Measurements from ENCODE around the gene E2F8. TPM values are rescaled to one million over a fixed set of nuclear protein-coding genes. Genes with fewer than 3 reads are reported as not detected.

Gene E2F8
- polyA plus RNA-seq, 2 of the 4 experiments (the other 2 are of a cell fraction), result 5.7 to 7.4 TPM

DNA sequence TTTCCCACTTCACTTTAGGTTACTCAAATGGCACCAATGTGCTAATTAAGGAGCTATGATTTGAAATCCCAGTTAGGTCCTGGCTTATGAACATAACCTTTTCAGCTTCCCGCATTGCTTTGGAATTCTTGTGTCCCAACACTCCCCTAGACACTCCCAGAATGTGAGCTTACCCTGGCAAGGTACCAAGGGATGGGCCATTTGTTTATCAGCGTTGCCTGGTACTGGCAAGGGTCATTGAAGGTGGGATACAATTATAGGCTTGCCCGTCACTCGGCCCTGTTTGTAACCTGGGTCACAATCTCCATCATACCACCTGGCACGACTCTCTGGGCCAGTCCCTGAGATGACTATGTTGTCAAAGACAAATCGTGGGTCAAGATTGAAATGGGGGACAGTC, 44.3 kb downstream of the E2F8 start:
- peak in 1 of 2 experiments; percentile 48 for DNase-seq (ENCODE audit: low read depth in 1 of 2, low spot score in 1 of 2)
- no peak for FAIRE-seq
- no peaks in the 10 kb centered on the region for H3K9me3 ChIP-seq
- 39% methylated on average over 6 of the region's 6 CpGs for WGBS (ENCODE audit: missing lambda C conversion rate)
- no peak overlapping the region for H3K4me3 ChIP-seq
- TF ChIP-seq RNF2 (IDR thresholded peaks at IDR 0.05; ENCODE audit: borderline replicate concordance, low read depth) (no peak), RFX5 (IDR thresholded peaks at IDR 0.05) (no peak), RCOR1 (IDR thresholded peaks at IDR 0.05; ENCODE audit: low read depth, low read length) (no peak), EHF (CRISPR knock-in tag; IDR thresholded peaks at IDR 0.05) (no peak), USF2 (IDR thresholded peaks at IDR 0.05) (no peak), BHLHE40 (IDR thresholded peaks at IDR 0.05; ENCODE audit: low read depth, low read length) (no peak), ZC3H11A (IDR thresholded peaks at IDR 0.05) (no peak), CBX8 (IDR thresholded peaks at IDR 0.05) (no peak), HOXB5 (CRISPR knock-in tag; IDR thresholded peaks at IDR 0.05) (no peak), HOXB13 (CRISPR knock-in tag; IDR thresholded peaks at IDR 0.05; ENCODE audit: low read depth) (no peak), CBX2 (IDR thresholded peaks at IDR 0.05; ENCODE audit: borderline replicate concordance, low read depth) (no peak), JUN (IDR thresholded peaks at IDR 0.05) (no peak), ZFP36 (IDR thresholded peaks at IDR 0.05; ENCODE audit: borderline replicate concordance, partially characterized antibody) (no peak)
- TF ChIP-seq, protein P1, sequence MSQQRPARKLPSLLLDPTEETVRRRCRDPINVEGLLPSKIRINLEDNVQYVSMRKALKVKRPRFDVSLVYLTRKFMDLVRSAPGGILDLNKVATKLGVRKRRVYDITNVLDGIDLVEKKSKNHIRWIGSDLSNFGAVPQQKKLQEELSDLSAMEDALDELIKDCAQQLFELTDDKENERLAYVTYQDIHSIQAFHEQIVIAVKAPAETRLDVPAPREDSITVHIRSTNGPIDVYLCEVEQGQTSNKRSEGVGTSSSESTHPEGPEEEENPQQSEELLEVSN (IDR thresholded peaks at IDR 0.05; ENCODE audit: borderline replicate concordance, low read depth), result no peak
- TF ChIP-seq, protein P2, sequence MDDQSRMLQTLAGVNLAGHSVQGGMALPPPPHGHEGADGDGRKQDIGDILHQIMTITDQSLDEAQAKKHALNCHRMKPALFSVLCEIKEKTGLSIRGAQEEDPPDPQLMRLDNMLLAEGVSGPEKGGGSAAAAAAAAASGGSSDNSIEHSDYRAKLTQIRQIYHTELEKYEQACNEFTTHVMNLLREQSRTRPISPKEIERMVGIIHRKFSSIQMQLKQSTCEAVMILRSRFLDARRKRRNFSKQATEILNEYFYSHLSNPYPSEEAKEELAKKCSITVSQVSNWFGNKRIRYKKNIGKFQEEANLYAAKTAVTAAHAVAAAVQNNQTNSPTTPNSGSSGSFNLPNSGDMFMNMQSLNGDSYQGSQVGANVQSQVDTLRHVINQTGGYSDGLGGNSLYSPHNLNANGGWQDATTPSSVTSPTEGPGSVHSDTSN (IDR thresholded peaks at IDR 0.05), result no peak
- TF ChIP-seq, protein P3, sequence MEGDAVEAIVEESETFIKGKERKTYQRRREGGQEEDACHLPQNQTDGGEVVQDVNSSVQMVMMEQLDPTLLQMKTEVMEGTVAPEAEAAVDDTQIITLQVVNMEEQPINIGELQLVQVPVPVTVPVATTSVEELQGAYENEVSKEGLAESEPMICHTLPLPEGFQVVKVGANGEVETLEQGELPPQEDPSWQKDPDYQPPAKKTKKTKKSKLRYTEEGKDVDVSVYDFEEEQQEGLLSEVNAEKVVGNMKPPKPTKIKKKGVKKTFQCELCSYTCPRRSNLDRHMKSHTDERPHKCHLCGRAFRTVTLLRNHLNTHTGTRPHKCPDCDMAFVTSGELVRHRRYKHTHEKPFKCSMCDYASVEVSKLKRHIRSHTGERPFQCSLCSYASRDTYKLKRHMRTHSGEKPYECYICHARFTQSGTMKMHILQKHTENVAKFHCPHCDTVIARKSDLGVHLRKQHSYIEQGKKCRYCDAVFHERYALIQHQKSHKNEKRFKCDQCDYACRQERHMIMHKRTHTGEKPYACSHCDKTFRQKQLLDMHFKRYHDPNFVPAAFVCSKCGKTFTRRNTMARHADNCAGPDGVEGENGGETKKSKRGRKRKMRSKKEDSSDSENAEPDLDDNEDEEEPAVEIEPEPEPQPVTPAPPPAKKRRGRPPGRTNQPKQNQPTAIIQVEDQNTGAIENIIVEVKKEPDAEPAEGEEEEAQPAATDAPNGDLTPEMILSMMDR (IDR thresholded peaks at IDR 0.05), result no peak
- H3K4me1 ChIP-seq, result no peaks in the 10 kb centered on the region
- ChIA-PET POLR2A (no interaction called here), CTCF (no interaction called here)
- H3K27ac ChIP-seq, result no peak overlapping the region
- no peak overlapping the region for H3K4me2 ChIP-seq
- ATAC-seq, result no peak; a peak in 1 of 6 replicates

GRCh38 chr11:19194620-19195308, 46.0 kb downstream of the E2F8 start:
- ATAC-seq (no peak), FAIRE-seq (no peak), DNase-seq (ENCODE audit: low read depth in 1 of 2, low spot score in 1 of 2) (no peak)
- no peak overlapping the region for H3K27ac ChIP-seq
- 68% methylated on average over 4 of the region's 4 CpGs for WGBS (ENCODE audit: missing lambda C conversion rate)
- ChIA-PET POLR2A (no interaction called here), CTCF (no interaction called here)
- no peaks in the 10 kb centered on the region for H3K4me1 ChIP-seq
- TF ChIP-seq ELK1 (IDR thresholded peaks at IDR 0.05; ENCODE audit: low read depth, low read length), result no peak
- TF ChIP-seq RARB (CRISPR knock-in tag; IDR thresholded peaks at IDR 0.05), result no peak
- no peak for TF ChIP-seq MAZ (IDR thresholded peaks at IDR 0.05; ENCODE audit: borderline replicate concordance, low read depth, low read length)
- no peak for TF ChIP-seq NFE2L2 (conservative IDR thresholded peaks at IDR 0.05; ENCODE audit: low read length)
- TF ChIP-seq FOSL2 (IDR thresholded peaks at IDR 0.05), result no peak
- no peak for TF ChIP-seq FOSL2 (CRISPR knock-in tag; IDR thresholded peaks at IDR 0.05)
- TF ChIP-seq JUNB (IDR thresholded peaks at IDR 0.05), result no peak
- TF ChIP-seq HDAC2 (IDR thresholded peaks at IDR 0.05), result no peak
- no peak for TF ChIP-seq RFX5 (IDR thresholded peaks at IDR 0.05)
- no peaks in the 10 kb centered on the region for H3K9me3 ChIP-seq
- no peak overlapping the region for H3K4me2 ChIP-seq
- H3K4me3 ChIP-seq, result no peak overlapping the region
